A549 (cell line): ENCODE measurements around the gene CPEB2.

Experiments used
- CTCF ChIP-seq: fragments of >200 bp; sonication (Bioruptor Twin); formaldehyde crosslinking; IDR thresholded peaks from 3 replicates; pipeline ENCODE4 v1.5.1; 2016
- POLR2A ChIP-seq: IDR thresholded peaks from 2 replicates; pipeline ENCODE4 v1.6.1; 2012; ENCODE audit warnings: mild to moderate bottlenecking, low read length
- RARB ChIP-seq: fragments of 250-450 bp; sonication (Bioruptor Pico); IDR thresholded peaks from 2 replicates; pipeline ENCODE4 v1.8.0; 2021; ENCODE audit warnings: mild to moderate bottlenecking, moderate library complexity

- TF ChIP-seq RARB (CRISPR knock-in tag), result no peak
- TF ChIP-seq CTCF, result no peak
- TF ChIP-seq POLR2A, result no peak
Measured at GRCh38 chr4:15043922-15044321, 41.6 kb downstream of the CPEB2 start.
